Kidney epithelial cell (primary cell): ENCODE data around the gene CST2. TPM values are rescaled to one million over a fixed set of nuclear protein-coding genes. Genes with fewer than 3 reads are reported as not detected.
"Not testable (repeated sequence)": the region's sequence is repeated elsewhere in the genome, so short reads cannot be mapped to it uniquely, and the experiment has no call there.

ENCODE experiments used
- DNase-seq: peaks from one replicate; pipeline ENCODE4 v3.0.0-alpha.2; 2010; ENCODE audit warnings: low read depth
- H3K27me3 ChIP-seq: 2 replicates; pipeline ENCODE4 v1.6.0; 2011; ENCODE audit warnings: low read length; ENCODE audit not compliant: control insufficient read depth, insufficient read depth
- H3K36me3 ChIP-seq: 2 replicates; pipeline ENCODE4 v1.5.1; 2011; ENCODE audit warnings: low read length; ENCODE audit not compliant: control insufficient read depth, insufficient read depth
- H3K4me3 ChIP-seq: 2 replicates; pipeline ENCODE4 v1.5.1; 2011; ENCODE audit warnings: low read depth, mild to moderate bottlenecking, control low read depth, low read length
- CTCF ChIP-seq: IDR thresholded peaks from 2 replicates; pipeline ENCODE4 v1.5.1; 2011; ENCODE audit warnings: mild to moderate bottlenecking, moderate library complexity, low read length, control low read depth, inconsistent platforms; ENCODE audit not compliant: insufficient read depth, poor library complexity, severe bottlenecking
- total RNA-seq: library from RNA; depleted of rRNA; stranded (reverse); fragments of >200 nt; gene quantifications from 2 replicates; pipeline ENCODE4 v1.2.3, GENCODE V29; 2015

CST2 gene
- total RNA-seq, 1 donor from 2014 or later = 2.6 TPM

GRCh38 chr20:23870461-23870860 lies 43.9 kb upstream of the CST2 start:
- no peak overlapping the region for H3K4me3 ChIP-seq
- TF ChIP-seq CTCF = no peak
- no peak for DNase-seq
- no peaks in the 10 kb centered on the region for H3K27me3 ChIP-seq
- no peaks in the 10 kb centered on the region for H3K36me3 ChIP-seq

- Histone ChIP-seq H3K27me3 (no peaks in the 10 kb centered on the region), H3K36me3 (no peaks in the 10 kb centered on the region), H3K4me3 (no peak overlapping the region)
- no peak for TF ChIP-seq CTCF
- no peak for DNase-seq
Observed at GRCh38 chr20:23869520-23869919, 43.0 kb upstream of the CST2 start.

GRCh38 chr20:23868321-23868720 lies 41.8 kb upstream of the CST2 start:
- H3K36me3 ChIP-seq = no peaks in the 10 kb centered on the region
- no peaks in the 10 kb centered on the region for H3K27me3 ChIP-seq
- no peak overlapping the region for H3K4me3 ChIP-seq
- no peak for TF ChIP-seq CTCF
- no peak for DNase-seq

- no peak for DNase-seq
- no peaks in the 10 kb centered on the region for H3K36me3 ChIP-seq
Observed at GRCh38 chr20:23867152-23867776, 40.7 kb upstream of the CST2 start.

GRCh38 chr20:23860771-23861170 lies 34.2 kb upstream of the CST2 start:
- H3K4me3 ChIP-seq, H3K27me3 ChIP-seq, H3K36me3 ChIP-seq, DNase-seq: not testable (repeated sequence)

More at GRCh38 chr20:23867152-23867776, 40.7 kb upstream of the CST2 start:
- Histone ChIP-seq H3K4me3 (no peak overlapping the region), H3K27me3 (no peaks in the 10 kb centered on the region)
- no peak for TF ChIP-seq CTCF

GRCh38 chr20:23857962-23858595 lies 31.6 kb upstream of the CST2 start:
- TF ChIP-seq CTCF = no peak
- no peaks in the 10 kb centered on the region for H3K36me3 ChIP-seq
- H3K4me3 ChIP-seq = no peak overlapping the region
- DNase-seq = no peak
- no peaks in the 10 kb centered on the region for H3K27me3 ChIP-seq
